ENCODE results near the gene GBE1.

DNA sequence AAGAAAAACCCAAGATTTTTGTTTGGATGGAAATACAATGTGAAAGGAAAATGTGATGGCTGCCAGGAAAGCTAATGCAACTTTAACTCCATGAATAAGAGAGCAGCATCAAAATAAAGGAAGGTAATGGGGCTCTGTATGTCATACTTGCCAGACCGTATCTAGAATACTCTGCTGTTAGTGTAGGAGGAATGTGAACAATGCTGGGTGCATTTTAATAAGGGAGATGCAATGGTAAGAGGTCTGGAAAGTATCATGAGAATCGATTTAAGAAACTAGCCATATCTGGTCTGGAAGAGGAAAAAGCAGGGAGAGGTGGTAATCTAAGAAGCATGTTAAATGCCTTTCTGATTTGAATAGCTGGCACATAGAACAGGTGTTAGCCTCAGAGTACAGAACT is 239.6 kb downstream of the GBE1 start:
- TF ChIP-seq, protein P1, sequence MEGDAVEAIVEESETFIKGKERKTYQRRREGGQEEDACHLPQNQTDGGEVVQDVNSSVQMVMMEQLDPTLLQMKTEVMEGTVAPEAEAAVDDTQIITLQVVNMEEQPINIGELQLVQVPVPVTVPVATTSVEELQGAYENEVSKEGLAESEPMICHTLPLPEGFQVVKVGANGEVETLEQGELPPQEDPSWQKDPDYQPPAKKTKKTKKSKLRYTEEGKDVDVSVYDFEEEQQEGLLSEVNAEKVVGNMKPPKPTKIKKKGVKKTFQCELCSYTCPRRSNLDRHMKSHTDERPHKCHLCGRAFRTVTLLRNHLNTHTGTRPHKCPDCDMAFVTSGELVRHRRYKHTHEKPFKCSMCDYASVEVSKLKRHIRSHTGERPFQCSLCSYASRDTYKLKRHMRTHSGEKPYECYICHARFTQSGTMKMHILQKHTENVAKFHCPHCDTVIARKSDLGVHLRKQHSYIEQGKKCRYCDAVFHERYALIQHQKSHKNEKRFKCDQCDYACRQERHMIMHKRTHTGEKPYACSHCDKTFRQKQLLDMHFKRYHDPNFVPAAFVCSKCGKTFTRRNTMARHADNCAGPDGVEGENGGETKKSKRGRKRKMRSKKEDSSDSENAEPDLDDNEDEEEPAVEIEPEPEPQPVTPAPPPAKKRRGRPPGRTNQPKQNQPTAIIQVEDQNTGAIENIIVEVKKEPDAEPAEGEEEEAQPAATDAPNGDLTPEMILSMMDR (conservative IDR thresholded peaks at IDR 0.05 in 1 of 2, IDR thresholded peaks at IDR 0.05 in 1 of 2; ENCODE audit: low read depth in 1 of 2, low read length in 2 of 2) = no peak
- no peak for TF ChIP-seq EZH2 (IDR thresholded peaks at IDR 0.05; ENCODE audit: low read length, missing control alignments)
